ENCODE results near the gene MYLK2.

GRCh38 chr20:31811198-31811597 is 8.0 kb upstream of the MYLK2 start:
- TF ChIP-seq EZH2 (IDR thresholded peaks at IDR 0.05; ENCODE audit: borderline replicate concordance, insufficient read depth, low read length, poor library complexity, severe bottlenecking): no peak
- no peak for TF ChIP-seq CTCF (IDR thresholded peaks at IDR 0.05; ENCODE audit: poor library complexity, severe bottlenecking)
- TF ChIP-seq POLR2AphosphoS5 (IDR thresholded peaks at IDR 0.05): no peak
- no peak for TF ChIP-seq SMC3 (conservative IDR thresholded peaks at IDR 0.05; ENCODE audit: poor library complexity)
- TF ChIP-seq EP300 (conservative IDR thresholded peaks at IDR 0.05; ENCODE audit: poor library complexity, severe bottlenecking): no peak
- no peak for TF ChIP-seq TAF1 (IDR thresholded peaks at IDR 0.05; ENCODE audit: low read depth)
- no peak for TF ChIP-seq MXI1 (conservative IDR thresholded peaks at IDR 0.05; ENCODE audit: poor library complexity, severe bottlenecking)
- no peak for TF ChIP-seq REST (IDR thresholded peaks at IDR 0.05; ENCODE audit: borderline replicate concordance)

Data from neural cell (in vitro differentiated cells).